Measurements from ENCODE around the gene USP6NL. TPM values are rescaled to one million over a fixed set of nuclear protein-coding genes. Genes with fewer than 3 reads are reported as not detected.

Gene USP6NL
- total RNA-seq, 1 donor from 2014 or later: 0.70 TPM

- intact Hi-C loops (cut with micrococcal nuclease): no loop called here
These were observed 181.9 kb downstream of the USP6NL start for GRCh38 chr10:11429439-11430052.

- intact Hi-C loops (cut with micrococcal nuclease): no loop called here
These were observed 185.8 kb downstream of the USP6NL start for GRCh38 chr10:11425676-11426075.

- intact Hi-C loops (cut with micrococcal nuclease): no loop called here
These were observed 186.2 kb downstream of the USP6NL start for GRCh38 chr10:11425296-11425610.

DNA sequence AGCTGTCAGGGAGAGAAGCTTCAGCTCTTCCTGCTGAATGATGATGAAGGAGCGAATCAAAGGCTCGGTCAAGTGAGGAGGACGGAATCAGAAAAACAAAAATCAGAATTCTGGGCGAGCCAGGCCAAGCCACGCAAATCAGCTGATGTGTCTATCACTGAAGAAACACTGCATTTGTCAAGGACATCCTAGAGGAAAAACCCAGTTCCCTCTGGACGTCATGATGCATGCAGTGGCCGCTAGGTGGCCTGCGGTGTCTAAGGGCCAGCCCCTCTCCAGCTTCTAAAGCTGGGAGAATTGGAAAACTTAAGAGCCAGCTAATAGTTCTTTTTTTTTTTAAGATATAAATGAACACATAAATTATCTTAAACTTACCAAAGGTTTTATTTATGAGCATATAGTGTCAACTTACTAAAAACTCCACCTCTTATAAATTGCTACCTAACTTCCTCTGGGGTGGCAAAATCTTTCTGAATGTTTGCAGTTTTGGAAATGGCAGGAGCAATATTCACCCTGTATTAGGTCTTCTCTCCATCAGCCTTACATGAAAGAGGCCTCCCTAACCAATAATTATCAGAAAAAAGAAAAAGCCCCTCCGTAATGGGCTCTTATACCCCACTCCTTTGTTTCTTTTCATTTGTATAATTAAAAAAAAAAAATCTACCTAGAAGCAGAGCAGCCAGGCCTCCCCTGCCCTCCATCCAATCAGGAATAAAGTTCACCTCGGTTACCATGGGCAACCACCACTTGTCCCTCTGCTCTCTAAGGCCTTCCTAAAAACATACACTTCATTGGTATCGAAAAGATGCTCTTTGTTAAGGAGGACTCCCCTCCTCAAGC is 186.8 kb downstream of the USP6NL start:
- intact Hi-C loops (cut with micrococcal nuclease): no loop called here

GRCh38 chr10:11416974-11417373 is 194.5 kb downstream of the USP6NL start:
- intact Hi-C loops (cut with micrococcal nuclease): no loop called here

DNA sequence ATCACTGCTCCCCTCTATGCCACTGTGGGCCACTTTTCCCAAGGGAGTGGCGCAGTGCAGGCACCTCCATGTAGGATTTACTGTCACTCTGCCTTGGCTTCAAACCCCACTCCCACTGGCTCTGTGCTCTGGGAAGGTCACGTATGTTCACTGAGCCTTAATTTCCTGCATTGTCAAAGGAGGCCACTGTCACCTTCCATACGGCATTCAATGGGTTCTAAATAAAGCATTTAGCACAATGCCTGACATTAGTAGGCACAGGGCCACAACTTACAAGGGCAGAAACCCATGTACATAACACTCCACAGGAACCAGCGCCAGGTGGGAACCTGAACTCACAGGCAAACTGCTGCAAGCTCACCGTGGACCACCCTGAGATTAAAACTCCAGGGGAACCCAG is 196.4 kb downstream of the USP6NL start:
- intact Hi-C loops (cut with micrococcal nuclease): no loop called here

GRCh38 chr10:11414314-11415038 is 197.0 kb downstream of the USP6NL start:
- intact Hi-C loops (cut with micrococcal nuclease): no loop called here

GRCh38 chr10:11411926-11412545 is 199.4 kb downstream of the USP6NL start:
- intact Hi-C loops (cut with micrococcal nuclease): no loop called here

- intact Hi-C loops (cut with micrococcal nuclease): loop anchor here (10.0 kb wide), 1 partner anchor 265 kb away; no protein-coding TSS in a partner anchor
These were observed 202.1 kb downstream of the USP6NL start for GRCh38 chr10:11409357-11409756.

DNA sequence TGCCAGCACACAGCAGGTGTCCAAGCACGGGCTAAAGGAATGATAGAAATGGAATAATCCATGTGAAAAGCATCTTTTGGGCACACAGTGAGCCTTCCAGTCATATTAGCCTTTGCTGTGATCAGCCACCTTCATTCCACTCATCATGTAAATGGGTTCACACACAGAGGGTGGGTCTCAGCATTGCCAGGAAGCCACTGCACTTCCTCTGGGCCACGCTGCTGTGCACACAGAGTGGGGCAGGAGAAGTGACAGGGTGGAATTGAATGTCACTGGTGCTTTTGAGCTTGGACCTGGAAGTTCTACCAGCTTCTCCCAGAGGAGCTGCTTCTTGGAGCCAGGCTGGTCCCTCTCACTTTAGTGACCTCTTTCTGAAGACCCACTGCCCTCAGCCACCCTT is 203.5 kb downstream of the USP6NL start:
- intact Hi-C loops (cut with micrococcal nuclease): loop anchor here (10.0 kb wide), 1 partner anchor 263 kb away; no protein-coding TSS in a partner anchor

DNA sequence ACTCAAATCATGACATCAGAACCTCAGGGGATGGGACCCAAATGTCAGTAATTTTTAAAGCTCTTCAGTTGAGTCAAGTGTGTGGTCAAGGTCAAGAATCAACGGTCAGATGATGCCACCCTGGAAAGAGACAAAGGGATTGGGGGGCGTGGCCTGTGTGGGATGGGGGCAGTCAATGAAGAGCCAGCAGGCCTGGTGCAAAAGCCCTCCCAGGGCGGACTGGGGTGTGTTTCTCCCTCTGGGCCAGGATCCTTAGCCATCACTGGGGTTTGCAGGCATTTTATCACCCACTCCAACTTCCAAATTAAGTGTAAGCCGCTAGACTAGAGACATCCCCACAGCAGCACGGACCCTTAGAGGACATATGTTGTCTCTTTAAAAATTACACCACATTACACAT is 204.7 kb downstream of the USP6NL start:
- intact Hi-C loops (cut with micrococcal nuclease): loop anchor here (10.0 kb wide), 1 partner anchor 262 kb away; no protein-coding TSS in a partner anchor

DNA sequence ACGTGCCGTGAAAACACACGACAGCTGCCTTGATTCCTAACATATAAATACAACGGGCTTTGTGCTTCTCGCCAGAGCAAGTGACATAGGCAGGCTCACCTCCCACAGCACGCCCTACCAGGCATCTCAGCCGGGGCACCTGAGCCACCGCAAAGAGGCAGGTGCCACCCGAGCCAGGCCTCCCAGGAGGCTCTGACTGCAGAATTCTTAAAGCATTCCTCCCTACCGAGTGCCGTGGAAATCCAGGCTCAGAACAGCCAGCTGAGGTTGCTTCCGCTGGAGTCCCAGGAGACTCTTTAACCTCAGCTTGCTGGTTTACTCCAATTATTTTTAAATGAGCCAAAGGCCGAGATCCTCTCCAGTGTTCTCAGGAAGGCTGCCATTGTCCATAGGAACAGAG is 206.5 kb downstream of the USP6NL start:
- intact Hi-C loops (cut with micrococcal nuclease): loop anchor here (5.0 to 10.0 kb wide), 2 partner anchors 68 to 260 kb away; no protein-coding TSS in a partner anchor

Other genes starting within 250 kb of the USP6NL start
- gene ECHDC3, start 130.7 kb upstream of the USP6NL start, total RNA-seq: not detected in 2 replicates
- 0.23 and 0.32 TPM in 2 replicates for gene PROSER2, start 211.7 kb upstream of the USP6NL start, total RNA-seq